MV-4-11 (cell line): Measurements from ENCODE around the gene RIPK4.

ENCODE experiments used
- DNase-seq: peaks from one replicate; lab custom pipeline; 2025; lab: John Stamatoyannopoulos, UW

RIPK4 gene

GRCh38 chr21:41766883-41767605 is at the start of gene RIPK4:
RIPK4 (minus strand) TSS chr21:41767052; CDS start chr21:41767041, 11 bp downstream.
- no peak for DNase-seq

- no peak for DNase-seq
These were observed 49.1 kb upstream of the RIPK4 start for GRCh38 chr21:41815652-41816582.

GRCh38 chr21:41813226-41813625 is 46.4 kb upstream of the RIPK4 start:
- no peak for DNase-seq

GRCh38 chr21:41812679-41813078 is 45.8 kb upstream of the RIPK4 start:
- DNase-seq: no peak

GRCh38 chr21:41810597-41810932 is 43.7 kb upstream of the RIPK4 start:
- no peak for DNase-seq

GRCh38 chr21:41809891-41810596 is 43.2 kb upstream of the RIPK4 start:
- DNase-seq: no peak

GRCh38 chr21:41808846-41809245 is 42.0 kb upstream of the RIPK4 start:
- DNase-seq: no peak

- no peak for DNase-seq
These were observed 41.2 kb upstream of the RIPK4 start for GRCh38 chr21:41808094-41808493.

GRCh38 chr21:41806773-41807172 is 39.9 kb upstream of the RIPK4 start:
- DNase-seq: no peak

GRCh38 chr21:41805643-41806042 is 38.8 kb upstream of the RIPK4 start:
- DNase-seq: no peak

- no peak for DNase-seq
These were observed 38.2 kb upstream of the RIPK4 start for GRCh38 chr21:41805038-41805437.

GRCh38 chr21:41804381-41804780 is 37.5 kb upstream of the RIPK4 start:
- DNase-seq: no peak

GRCh38 chr21:41803316-41803715 is 36.5 kb upstream of the RIPK4 start:
- no peak for DNase-seq

GRCh38 chr21:41802684-41803083 is 35.8 kb upstream of the RIPK4 start:
- DNase-seq: no peak

- no peak for DNase-seq
These were observed 35.3 kb upstream of the RIPK4 start for GRCh38 chr21:41802198-41802584.

GRCh38 chr21:41801321-41802197 is 34.7 kb upstream of the RIPK4 start:
- no peak for DNase-seq

GRCh38 chr21:41800425-41801320 is 33.8 kb upstream of the RIPK4 start:
- DNase-seq: no peak

GRCh38 chr21:41799763-41800162 is 32.9 kb upstream of the RIPK4 start:
- no peak for DNase-seq

- DNase-seq: no peak
These were observed 31.5 kb upstream of the RIPK4 start for GRCh38 chr21:41798326-41798725.

GRCh38 chr21:41796476-41797080 is 29.7 kb upstream of the RIPK4 start:
- DNase-seq: no peak
